HL-60/S4 treated with retinoic acid at 250 ng/mL for 4 days and 3 days (cell line): ENCODE measurements around the gene OR8K5.
"Not testable (repeated sequence)": the region's sequence is repeated elsewhere in the genome, so short reads cannot be mapped to it uniquely, and the experiment has no call there.

Experiments used
- in situ Hi-C: fragments of 300-500 bp; cut with MboI; formaldehyde crosslinking; loops from 2 replicates; pipeline ENCODE4 v1.7.0; 2022; ENCODE audit warnings: low sequenced_read_pairs

Gene OR8K5, protein sequence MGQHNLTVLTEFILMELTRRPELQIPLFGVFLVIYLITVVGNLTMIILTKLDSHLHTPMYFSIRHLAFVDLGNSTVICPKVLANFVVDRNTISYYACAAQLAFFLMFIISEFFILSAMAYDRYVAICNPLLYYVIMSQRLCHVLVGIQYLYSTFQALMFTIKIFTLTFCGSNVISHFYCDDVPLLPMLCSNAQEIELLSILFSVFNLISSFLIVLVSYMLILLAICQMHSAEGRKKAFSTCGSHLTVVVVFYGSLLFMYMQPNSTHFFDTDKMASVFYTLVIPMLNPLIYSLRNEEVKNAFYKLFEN

DNA sequence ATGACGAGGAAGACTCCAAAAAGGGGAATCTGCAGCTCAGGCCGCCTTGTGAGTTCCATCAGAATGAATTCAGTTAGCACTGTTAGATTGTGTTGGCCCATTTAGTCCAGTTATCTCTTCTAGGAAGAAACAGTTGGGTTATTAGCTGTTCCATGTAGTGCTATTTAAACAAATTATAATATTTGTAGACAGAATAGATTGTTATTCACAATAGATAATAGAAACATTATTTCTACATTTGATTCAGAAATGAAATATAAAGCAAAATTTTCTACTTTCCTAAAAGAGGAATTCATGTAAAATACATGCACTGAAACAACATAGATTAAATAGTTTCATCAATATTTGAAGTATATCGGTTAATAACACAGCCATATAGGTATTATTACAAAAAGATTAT is at the start of gene OR8K5:
OR8K5 (minus strand) TSS at position 101 of the 400 bp plus-strand sequence; CDS start at position 101, 0 bp downstream.
- in situ Hi-C loops, result no loop called here

DNA sequence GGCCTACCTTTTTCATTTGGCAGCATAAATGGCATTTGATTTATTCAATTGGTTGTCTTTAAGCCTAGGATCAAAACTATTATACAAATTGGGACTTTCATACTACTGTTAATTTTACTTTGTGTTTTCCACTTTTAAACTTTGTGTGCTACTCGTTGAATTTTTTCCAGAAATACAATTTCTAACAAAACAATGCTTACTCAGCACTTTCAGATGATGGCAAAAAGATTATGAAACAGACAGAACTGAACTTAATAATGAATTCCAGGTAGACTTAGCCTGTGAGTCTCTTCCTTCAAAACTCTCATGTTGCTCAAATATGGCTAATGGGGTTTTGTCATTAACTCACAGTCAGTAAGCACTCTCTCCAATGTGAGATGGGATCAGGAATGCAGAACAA is 47.7 kb upstream of the OR8K5 start:
- in situ Hi-C loops, result no loop called here

DNA sequence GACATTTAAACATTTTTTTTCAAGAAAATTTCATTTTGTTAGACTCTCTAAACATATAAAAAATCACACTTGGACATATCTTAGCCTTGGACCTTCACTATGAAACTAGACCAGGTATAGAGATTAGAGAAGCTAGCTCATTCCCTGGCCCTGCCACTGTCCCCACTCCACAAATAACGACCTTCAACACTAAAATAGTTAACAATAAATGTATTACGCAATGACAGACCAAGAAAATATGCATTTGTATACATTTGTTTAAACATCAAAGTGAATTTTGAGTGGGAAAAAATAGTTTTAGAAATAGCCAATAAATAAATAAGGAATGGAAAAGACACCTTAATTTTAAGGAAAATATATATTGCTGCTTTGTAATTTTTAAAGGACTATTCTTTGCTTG is 37.2 kb upstream of the OR8K5 start:
- in situ Hi-C loops, result no loop called here

DNA sequence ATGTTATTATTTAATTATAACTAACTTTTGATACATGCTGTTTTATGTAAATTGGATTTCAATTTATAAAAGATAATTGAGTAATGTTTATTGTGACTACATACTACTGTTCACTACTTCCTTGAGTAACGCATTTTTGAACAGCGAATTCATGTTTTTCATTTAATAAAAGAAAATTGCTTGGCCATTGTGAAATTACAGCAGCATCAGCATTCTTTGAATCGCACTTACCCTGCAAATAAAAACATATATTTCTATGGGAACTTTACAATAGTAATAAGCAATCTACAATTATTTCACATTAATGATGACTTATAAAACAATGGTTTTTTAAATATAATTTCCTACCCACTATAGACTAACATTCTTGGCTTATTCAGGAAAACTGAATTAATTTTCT is 36.6 kb upstream of the OR8K5 start:
- in situ Hi-C loops, result no loop called here

DNA sequence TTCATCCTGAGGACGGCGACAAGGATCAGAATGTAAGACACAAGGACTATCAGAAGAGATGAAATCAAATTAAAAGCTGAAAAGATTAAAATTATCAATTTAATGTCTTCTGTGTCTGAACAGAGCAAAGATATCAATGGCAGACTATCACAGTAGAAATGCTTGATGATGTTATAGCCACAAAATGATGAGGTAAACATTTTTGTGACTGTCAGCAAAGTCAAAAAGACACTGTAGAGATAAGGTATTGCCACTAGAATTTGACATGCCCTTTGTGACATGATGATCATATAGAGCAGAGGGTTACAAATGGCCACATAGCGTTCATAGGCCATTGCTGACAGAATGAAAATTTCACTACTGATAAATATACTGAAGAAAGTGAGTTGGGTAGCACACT is 28.5 kb upstream of the OR8K5 start:
- in situ Hi-C loops, result no loop called here

DNA sequence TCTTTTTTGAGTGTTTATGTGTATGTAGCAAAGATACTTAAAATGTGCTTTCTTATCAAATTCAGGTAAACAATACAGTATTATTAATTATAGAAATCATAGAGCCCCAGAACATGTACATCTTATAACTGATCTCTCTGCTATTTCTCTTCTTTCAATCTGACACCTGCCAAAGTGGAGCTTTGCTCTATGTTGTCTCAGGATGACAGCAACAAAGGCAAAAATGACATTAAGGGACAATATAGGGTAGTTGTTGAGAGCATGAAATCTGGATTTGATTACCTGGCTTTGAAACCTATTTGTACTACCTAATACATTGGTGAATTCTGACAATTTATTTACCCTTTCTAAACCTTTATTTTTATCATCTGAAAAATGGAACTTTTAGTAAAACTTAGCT is 23.3 kb upstream of the OR8K5 start:
- in situ Hi-C loops, result no loop called here

DNA sequence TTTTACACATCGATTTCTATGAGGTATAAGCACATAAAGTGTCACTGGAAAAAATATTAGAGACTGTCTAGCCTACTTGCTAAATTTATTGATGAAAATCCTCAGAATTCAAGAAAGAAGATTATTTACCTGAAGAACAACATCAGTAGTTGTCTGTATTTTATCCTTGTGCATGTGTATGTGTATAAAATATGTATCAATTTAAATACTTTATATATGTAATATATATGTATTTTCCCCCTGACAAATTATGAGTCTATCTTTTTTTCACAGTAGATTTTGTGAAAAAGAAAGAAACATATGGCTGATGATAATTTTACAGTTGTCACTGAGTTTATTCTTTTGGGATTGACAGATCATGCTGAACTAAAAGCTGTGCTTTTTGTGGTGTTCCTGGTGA is 16.2 kb upstream of the OR8K5 start, which contains the start of gene OR5J2:
OR5J2 (plus strand) TSS at position 301 of the 400 bp plus-strand sequence; CDS start at position 301, 0 bp downstream.
- in situ Hi-C loops, result no loop called here

DNA sequence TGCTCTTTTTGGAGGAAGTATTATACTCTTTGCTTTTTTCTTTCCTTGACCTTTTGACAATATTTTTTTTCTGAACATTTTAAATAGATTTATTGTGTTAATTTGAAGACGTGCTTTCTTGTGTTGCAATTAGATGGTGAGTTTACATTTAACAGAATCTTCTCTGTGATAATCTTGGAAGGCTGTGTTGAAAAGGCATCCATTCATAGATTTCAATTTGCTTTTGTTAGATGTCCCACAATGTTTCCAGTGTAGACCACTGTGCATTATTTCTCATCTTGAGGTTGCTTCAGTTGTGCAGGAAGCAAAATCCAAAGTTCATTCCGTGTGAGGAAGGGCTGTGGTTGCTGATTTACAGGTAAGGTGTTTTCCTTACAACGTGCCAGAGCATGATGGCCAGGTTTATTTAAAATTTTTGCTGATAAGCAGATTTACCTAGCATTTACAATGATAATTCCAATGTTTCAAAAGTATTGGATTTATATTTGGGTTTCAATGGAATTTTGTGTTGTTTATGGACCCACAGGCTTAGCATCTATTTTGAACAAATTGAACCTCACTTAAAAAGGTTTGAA is 12.2 kb upstream of the OR8K5 start:
- in situ Hi-C loops, result no loop called here

DNA sequence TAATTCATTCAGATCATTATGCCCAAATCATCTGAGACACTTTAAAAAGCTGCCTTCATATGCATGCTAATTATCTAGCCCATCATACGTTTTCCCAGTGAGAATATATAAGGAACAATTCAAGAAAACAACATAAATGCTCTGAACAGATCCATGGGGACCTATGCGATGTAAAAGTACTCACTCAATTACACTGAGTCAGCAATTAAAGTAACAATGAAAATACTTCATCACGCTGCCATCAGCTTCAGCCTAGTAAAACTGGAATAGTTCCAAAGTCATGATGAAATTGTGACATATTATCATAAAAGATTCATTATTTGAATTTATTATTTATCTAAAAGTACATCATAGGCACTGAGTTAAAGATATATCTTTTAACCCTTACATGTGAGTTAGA is 3.7 kb upstream of the OR8K5 start:
- in situ Hi-C loops, result no loop called here

DNA sequence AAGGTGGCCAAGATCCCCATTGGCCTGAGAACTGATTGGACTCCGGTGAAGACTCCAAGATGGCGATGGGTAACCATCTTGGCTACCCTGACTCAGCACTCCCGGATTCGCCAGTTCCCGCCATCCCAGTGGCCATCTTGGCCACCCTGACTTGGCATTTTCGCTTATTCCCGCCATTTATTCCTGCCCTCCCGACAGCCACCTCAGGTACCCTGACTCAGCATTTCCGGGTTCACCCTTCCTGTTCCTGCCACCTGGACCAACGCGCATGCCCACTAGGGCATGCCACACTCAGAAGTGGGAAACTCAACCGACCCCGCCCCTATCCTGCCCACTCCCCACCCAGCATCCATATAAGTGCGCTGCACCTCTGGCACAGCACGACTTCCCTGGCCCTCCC is 7.8 kb downstream of the OR8K5 start:
- in situ Hi-C loops, result no loop called here

DNA sequence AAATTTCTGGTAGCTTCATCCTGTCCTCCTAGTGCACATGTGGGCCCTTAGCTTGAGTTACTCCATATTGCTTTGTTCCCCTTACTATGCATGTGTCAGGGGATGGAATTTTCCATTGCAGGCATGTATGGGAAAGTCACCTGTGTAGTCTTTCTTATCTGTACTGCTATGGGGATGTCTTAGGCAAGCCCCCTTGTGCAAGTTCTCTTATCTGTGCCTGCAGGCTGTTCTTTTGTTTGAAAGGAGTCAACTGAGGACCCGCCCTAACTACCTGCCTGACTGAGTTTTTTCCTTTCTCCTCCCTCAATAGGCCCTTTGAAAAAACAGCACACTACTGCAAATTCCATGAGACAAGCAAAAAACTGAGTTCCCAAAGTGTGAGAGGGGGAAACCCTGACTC is 8.7 kb downstream of the OR8K5 start:
- in situ Hi-C loops, result no loop called here

DNA sequence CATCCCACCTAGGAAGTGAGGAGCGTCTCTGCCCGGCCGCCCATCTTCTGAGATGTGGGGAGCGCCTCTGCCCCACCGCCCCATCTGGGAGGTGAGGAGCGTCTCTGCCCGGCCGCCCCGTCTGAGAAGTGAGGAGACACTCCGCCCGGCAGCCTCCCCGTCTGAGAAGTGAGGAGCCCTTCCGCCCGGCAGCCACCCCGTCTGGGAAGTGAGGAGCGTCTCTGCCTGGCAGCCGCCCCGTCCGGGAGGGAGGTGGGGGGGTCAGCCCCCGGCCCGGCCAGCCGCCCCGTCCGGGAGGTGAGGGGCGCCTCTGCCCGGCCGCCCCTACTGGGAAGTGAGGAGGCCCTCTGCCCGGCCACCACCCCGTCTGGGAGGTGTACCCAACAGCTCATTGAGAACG is 16.4 kb downstream of the OR8K5 start:
- in situ Hi-C loops, result not testable (repeated sequence)

DNA sequence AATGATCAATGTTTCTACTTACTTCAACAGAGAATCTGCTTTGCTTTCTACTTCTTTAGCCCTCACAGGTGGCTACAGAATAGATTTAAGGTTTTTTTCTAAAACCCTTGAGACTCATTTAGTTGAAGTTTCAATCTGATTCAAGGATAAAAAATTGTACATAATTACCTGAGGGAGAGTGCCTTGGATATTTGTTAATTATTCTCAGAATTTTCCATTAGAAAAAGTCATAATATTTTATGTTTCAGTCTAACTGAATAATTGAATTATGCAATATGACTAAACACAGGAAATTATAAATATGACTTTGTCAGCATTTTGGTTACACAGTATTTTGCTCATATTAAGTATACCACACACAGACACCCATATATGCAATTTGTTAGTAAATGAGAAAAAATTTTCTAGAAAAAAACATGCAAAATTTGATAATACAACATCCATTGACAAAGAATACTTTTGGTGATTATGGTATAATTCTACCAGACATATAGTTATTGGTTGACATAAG is 19.9 kb downstream of the OR8K5 start, which contains the start of gene OR8J3:
OR8J3 (minus strand) TSS at position 51 of the 511 bp plus-strand sequence. CDS start 2,483 bp downstream, outside the sequence.
- in situ Hi-C loops, result no loop called here

DNA sequence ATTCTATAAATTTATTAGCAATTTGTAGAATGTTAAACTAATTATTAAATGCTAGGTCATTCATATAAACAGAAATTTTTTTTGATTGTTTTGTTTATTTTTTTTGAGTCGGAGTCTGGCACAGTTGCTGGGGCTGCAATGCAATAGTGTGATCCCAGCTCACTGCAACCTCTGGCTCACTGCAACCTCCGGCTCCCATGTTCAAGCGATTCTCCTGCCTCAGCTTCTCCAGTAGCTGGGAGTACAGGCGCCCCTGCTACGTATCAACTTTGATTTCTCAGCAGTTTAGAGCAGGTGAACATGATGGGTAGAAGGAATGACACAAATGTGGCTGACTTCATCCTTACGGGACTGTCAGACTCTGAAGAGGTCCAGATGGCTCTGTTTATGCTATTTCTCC is 38.0 kb downstream of the OR8K5 start, which contains the start of gene OR8H3:
OR8H3 (plus strand) TSS at position 301 of the 400 bp plus-strand sequence; CDS start at position 301, 0 bp downstream.
- in situ Hi-C loops, result no loop called here
